ENCODE measurements around the gene DHRSX. TPM values are rescaled to one million over a fixed set of nuclear protein-coding genes. Genes with fewer than 3 reads are reported as not detected.

DHRSX gene
- total and polyA plus RNA-seq, 2 donors (not counting 1 experiment from before 2014, with no cell fraction given) = 18.8 to 39.0 TPM

GRCh38 chrX:2504706-2505332, 4.0 kb upstream of the DHRSX start:
- H3K27me3 ChIP-seq (replicated peaks in 1 of 4; ENCODE audit: control extremely low read depth in 1 of 4, control insufficient read depth in 3 of 4, insufficient read depth in 4 of 4, low read length in 3 of 4) = no peaks in the 10 kb centered on the region
- H3K79me2 ChIP-seq (ENCODE audit: control insufficient read depth, insufficient read depth, low read length) = peaks cover 6% of the 10 kb centered on the region
- no peak for ATAC-seq (ENCODE audit: low read depth)
- no peak overlapping the region for H3K4me3 Mint-ChIP-seq
- no peaks in the 10 kb centered on the region for H3K9me3 Mint-ChIP-seq (ENCODE audit: insufficient read depth)
- H3K27me3 Mint-ChIP-seq = no peaks in the 10 kb centered on the region
- H3K4me3 ChIP-seq (ENCODE audit: control extremely low read depth in 1 of 5, extremely low read depth in 1 of 5, insufficient read depth in 1 of 5, low read depth in 2 of 5, low read length in 4 of 5) = no peak overlapping the region
- intact Hi-C loops (cut with micrococcal nuclease) = no loop called here
- H3K9me3 ChIP-seq (ENCODE audit: control extremely low read depth in 1 of 3, control insufficient read depth in 2 of 3, insufficient read depth in 1 of 3, low read length in 2 of 3) = no peaks in the 10 kb centered on the region
- POLR2A ChIA-PET = no interaction called here
- no peaks in the 10 kb centered on the region for H3K36me3 ChIP-seq (replicated peaks in 1 of 2; ENCODE audit: control extremely low read depth in 1 of 2, control insufficient read depth in 1 of 2, extremely low read depth in 1 of 2, insufficient read depth in 2 of 2, low read length in 1 of 2)
- no peak overlapping the region for H2AFZ ChIP-seq (ENCODE audit: insufficient read depth, low read depth, low read length, poor library complexity, severe bottlenecking)
- TF ChIP-seq EZH2 (IDR thresholded peaks at IDR 0.05; ENCODE audit: borderline replicate concordance, insufficient read depth, low read depth, low read length, poor library complexity, severe bottlenecking) (no peak), CTCF (IDR thresholded peaks at IDR 0.05) (no peak)
- no peaks in the 10 kb centered on the region for H4K20me1 ChIP-seq (ENCODE audit: control insufficient read depth, insufficient read depth, low read length, poor library complexity, severe bottlenecking)
- 84% methylated on average over 4 of the region's 7 CpGs for WGBS (ENCODE audit: insufficient coverage)
- no peak overlapping the region for H3K9ac ChIP-seq (ENCODE audit: low read length)
- CTCF ChIA-PET = no interaction called here
- no peak for DNase-seq
- H3K4me1 Mint-ChIP-seq = peaks cover 7% of the 10 kb centered on the region
- no peak overlapping the region for H3K4me2 ChIP-seq (replicated peaks; ENCODE audit: low read depth, low read length, poor library complexity, severe bottlenecking)
- H3K27ac ChIP-seq (ENCODE audit: low read length in 2 of 2) = no peak overlapping the region
- peaks cover 0 to 11% of the 10 kb centered on the region in 2 donors for H3K4me1 ChIP-seq (ENCODE audit: control insufficient read depth in 2 of 2, insufficient read depth in 2 of 2, low read length in 2 of 2)
- no peak overlapping the region for H3K27ac Mint-ChIP-seq

- Mint-ChIP-seq H3K9me3 (ENCODE audit: insufficient read depth) (no peaks in the 10 kb centered on the region), H3K4me1 (peaks cover 16% of the 10 kb centered on the region), H3K27ac (peak overlapping the region; percentile 56), H3K4me3 (no peak overlapping the region), H3K27me3 (no peaks in the 10 kb centered on the region)
- TF ChIP-seq EZH2 (IDR thresholded peaks at IDR 0.05; ENCODE audit: borderline replicate concordance, insufficient read depth, low read depth, low read length, poor library complexity, severe bottlenecking) = no peak
- TF ChIP-seq CTCF (IDR thresholded peaks at IDR 0.05) = no peak
- ChIA-PET CTCF (no interaction called here), POLR2A (no interaction called here)
- H4K20me1 ChIP-seq (ENCODE audit: control insufficient read depth, insufficient read depth, low read length, poor library complexity, severe bottlenecking) = peaks cover 9% of the 10 kb centered on the region
- H3K9me3 ChIP-seq (ENCODE audit: control extremely low read depth in 1 of 3, control insufficient read depth in 2 of 3, insufficient read depth in 1 of 3, low read length in 2 of 3) = no peaks in the 10 kb centered on the region
- H3K27ac ChIP-seq (ENCODE audit: low read length in 2 of 2) = no peak overlapping the region
- no peak overlapping the region for H3K4me2 ChIP-seq (replicated peaks; ENCODE audit: low read depth, low read length, poor library complexity, severe bottlenecking)
- H2AFZ ChIP-seq (ENCODE audit: insufficient read depth, low read depth, low read length, poor library complexity, severe bottlenecking) = no peak overlapping the region
- no peaks in the 10 kb centered on the region for H3K36me3 ChIP-seq (replicated peaks in 1 of 2; ENCODE audit: control extremely low read depth in 1 of 2, control insufficient read depth in 1 of 2, extremely low read depth in 1 of 2, insufficient read depth in 2 of 2, low read length in 1 of 2)
- no peak for ATAC-seq (ENCODE audit: low read depth)
- 95% methylated on average over 7 of the region's 13 CpGs for WGBS (ENCODE audit: insufficient coverage)
- no peak for DNase-seq
- no peak overlapping the region for H3K9ac ChIP-seq (ENCODE audit: low read length)
- H3K27me3 ChIP-seq (replicated peaks in 1 of 4; ENCODE audit: control extremely low read depth in 1 of 4, control insufficient read depth in 3 of 4, insufficient read depth in 4 of 4, low read length in 3 of 4) = no peaks in the 10 kb centered on the region
- intact Hi-C loops (cut with micrococcal nuclease) = no loop called here
- H3K4me1 ChIP-seq (ENCODE audit: control insufficient read depth in 2 of 2, insufficient read depth in 2 of 2, low read length in 2 of 2) = peaks cover 9 to 18% of the 10 kb centered on the region in 2 donors
- peaks cover 16% of the 10 kb centered on the region for H3K79me2 ChIP-seq (ENCODE audit: control insufficient read depth, insufficient read depth, low read length)
- H3K4me3 ChIP-seq (ENCODE audit: control extremely low read depth in 1 of 5, extremely low read depth in 1 of 5, insufficient read depth in 1 of 5, low read depth in 2 of 5, low read length in 4 of 5) = no peak overlapping the region
Observed at GRCh38 chrX:2503591-2504500, 3.1 kb upstream of the DHRSX start.
